Measurements from ENCODE around the gene GMPPA. TPM values are rescaled to one million over a fixed set of nuclear protein-coding genes. Genes with fewer than 3 reads are reported as not detected.

The GMPPA gene
- total RNA-seq, 2 experiments from 2014 or later, result 37.1 to 37.4 TPM

DNA sequence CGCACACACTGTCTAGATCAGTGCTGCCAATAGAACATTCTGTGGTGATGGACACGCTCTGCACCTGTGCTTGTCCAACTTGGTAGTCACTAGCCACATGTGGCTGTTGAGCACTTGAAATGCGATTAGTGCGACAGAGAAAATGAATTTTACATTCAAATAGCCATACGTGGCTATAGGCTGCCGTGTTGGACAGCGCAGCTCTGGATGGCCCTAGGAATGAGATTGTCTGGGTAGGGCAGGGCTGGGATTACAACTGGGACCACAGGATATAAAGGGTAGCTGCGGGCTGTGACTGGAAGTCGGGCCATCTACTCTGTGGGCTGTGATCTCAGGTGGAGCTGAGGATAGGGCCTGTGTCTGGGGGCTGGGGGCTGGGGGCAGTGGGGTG is 20.8 kb downstream of the GMPPA start:
- Mint-ChIP-seq H3K27me3 (peaks cover 72% of the 10 kb centered on the region), H3K36me3 (no peaks in the 10 kb centered on the region), H3K9me3 (no peaks in the 10 kb centered on the region), H3K27ac (no peak overlapping the region), H3K4me1 (ENCODE audit: low read depth) (peaks cover 10% of the 10 kb centered on the region), H3K4me3 (no peak overlapping the region)
- intact Hi-C loops (cut with micrococcal nuclease), result no loop called here
- ChIA-PET CTCF (interaction anchor here (1.3 to 14.4 kb wide), 5 partner anchors 10 to 117 kb away, joined by 3 to 277 read pairs (median 13); partner anchors contain the start of gene GMPPA), POLR2A (no interaction called here)
- DNase-seq, result no peak

DNA sequence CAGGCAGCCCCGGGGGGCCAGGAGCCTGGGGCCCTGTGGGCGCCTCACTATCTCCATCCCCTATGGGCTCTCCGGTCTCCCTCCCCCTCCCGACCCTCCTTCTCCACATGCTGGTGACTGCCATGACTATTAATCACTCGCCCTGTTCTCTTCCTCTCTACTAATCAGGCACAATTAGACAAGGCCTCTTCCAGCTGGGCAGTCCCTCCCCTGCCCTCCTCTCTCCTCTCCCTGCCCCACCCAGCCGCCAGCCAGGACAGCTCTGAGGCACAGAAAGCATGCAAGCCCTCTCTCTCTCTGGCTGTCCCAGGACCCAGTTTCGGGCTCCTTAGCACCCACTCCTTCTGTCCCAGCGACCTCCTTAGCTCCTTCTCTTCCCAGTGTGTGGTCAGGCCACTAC is 21.4 kb downstream of the GMPPA start:
- Mint-ChIP-seq H3K9me3 (no peaks in the 10 kb centered on the region), H3K27ac (no peak overlapping the region), H3K27me3 (peaks cover 74% of the 10 kb centered on the region), H3K36me3 (no peaks in the 10 kb centered on the region), H3K4me1 (ENCODE audit: low read depth) (peaks cover 10% of the 10 kb centered on the region), H3K4me3 (no peak overlapping the region)
- CTCF ChIA-PET, result interaction anchor here (0.5 to 14.4 kb wide), 6 partner anchors 9 to 118 kb away, joined by 3 to 277 read pairs (median 8); partner anchors contain the start of gene GMPPA
- POLR2A ChIA-PET, result no interaction called here
- intact Hi-C loops (cut with micrococcal nuclease), result no loop called here
- no peak for DNase-seq

DNA sequence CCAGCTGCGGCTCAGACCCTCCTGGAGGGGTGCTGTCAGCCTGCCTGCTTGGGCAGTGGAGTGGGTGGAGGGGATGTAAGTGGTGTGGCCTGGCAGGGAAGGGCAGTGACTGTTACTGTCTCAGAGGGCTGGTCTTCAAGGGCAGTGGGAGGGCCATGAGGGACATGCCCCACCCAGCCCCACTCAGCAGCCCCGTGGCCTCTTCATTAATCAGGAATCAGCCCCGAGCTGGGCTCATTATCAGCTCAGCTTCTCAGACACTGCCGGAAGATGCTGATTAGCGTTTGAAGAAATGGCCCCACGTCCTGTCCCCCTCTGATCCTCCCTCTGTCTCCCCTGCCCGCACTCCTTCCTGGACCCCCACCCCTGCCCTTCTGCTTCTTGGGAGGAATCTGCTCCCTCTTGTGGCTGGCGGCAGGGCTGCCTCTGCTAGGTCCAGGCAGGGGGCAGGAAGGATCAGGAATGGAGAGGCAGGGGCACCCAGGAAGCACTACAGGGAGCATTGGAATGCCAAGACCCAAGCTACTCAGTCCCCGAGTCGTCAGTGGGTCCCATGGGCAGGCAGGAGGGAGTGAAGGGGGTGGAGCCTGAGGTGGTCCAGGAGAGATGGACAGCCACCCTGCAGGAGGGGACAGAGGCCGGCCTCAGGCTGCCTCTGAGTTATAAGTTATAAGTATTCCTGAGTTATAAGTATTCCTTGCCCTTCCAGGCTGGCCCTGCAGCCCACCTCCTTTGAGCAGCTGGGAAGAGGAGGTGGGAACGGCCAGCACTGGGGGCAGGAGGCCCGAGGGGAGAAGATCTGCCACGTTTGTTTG is 22.6 kb downstream of the GMPPA start:
- Mint-ChIP-seq H3K27me3 (peaks cover 73% of the 10 kb centered on the region), H3K4me3 (no peak overlapping the region), H3K36me3 (no peaks in the 10 kb centered on the region), H3K9me3 (no peaks in the 10 kb centered on the region), H3K4me1 (ENCODE audit: low read depth) (peaks cover 10% of the 10 kb centered on the region), H3K27ac (no peak overlapping the region)
- intact Hi-C loops (cut with micrococcal nuclease), result no loop called here
- no peak for DNase-seq
- CTCF ChIA-PET, result interaction anchor here (0.5 to 14.4 kb wide), 6 partner anchors 8 to 119 kb away, joined by 3 to 277 read pairs (median 10); partner anchors contain the start of gene GMPPA
- POLR2A ChIA-PET, result interaction anchor here (1.2 kb wide), 1 partner anchor 25 kb away, joined by 4 read pairs; no protein-coding TSS in a partner anchor

DNA sequence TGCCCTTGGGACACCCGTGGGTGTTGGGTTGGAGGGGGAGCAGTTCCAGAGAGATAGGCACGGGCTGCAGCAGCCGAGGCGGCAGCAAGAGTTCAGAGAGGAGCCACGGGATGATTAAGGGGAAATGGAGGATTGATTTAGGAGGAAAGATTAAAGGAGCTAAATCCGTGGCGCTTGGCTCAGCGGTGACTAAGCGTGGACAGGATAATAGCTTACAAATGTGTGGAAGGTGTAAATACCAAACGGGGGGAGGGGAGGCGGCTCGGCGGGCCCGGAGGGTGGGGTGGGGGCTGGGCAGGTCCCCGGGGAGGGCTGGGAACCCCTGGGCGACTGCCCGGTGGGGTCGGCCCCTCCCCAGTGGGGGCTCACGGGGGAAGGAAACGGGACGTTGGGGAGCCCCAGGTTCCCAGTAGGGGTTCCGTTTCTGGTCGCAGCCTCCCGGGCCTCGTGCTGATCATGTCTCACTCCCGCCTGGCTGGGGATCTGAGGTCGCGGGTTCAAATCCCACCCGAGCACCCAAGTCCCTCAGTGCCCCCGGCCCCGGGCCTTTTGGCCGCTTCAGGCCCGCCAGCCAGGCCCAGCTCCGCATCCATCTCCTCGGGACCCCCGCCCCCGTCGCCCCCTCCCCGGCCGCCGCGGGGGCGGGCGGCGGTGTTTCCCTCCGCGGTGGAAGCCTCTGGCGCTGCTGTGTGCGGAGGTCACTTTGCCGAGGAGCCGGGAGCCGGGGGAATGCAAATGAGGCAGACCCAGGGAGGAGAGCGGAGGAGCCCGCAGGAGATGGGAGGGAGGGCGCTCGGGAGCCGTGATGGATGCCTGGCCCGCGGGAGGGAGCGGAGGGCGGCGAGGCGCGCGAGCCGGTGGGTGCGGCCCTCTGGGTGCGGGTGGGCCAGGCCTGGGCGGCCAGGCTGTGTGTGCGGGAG is 23.7 kb downstream of the GMPPA start:
- Mint-ChIP-seq H3K4me1 (ENCODE audit: low read depth) (peaks cover 10% of the 10 kb centered on the region), H3K36me3 (no peaks in the 10 kb centered on the region), H3K27ac (no peak overlapping the region), H3K9me3 (no peaks in the 10 kb centered on the region), H3K4me3 (no peak overlapping the region), H3K27me3 (peaks cover 74% of the 10 kb centered on the region)
- ChIA-PET CTCF (interaction anchor here (0.5 to 14.4 kb wide), 3 partner anchors 7 to 26 kb away, joined by 7 to 277 read pairs (median 76); partner anchors contain the start of gene GMPPA), POLR2A (interaction anchor here (1.2 kb wide), 1 partner anchor 26 kb away, joined by 4 read pairs; no protein-coding TSS in a partner anchor)
- intact Hi-C loops (cut with micrococcal nuclease), result no loop called here
- no peak for DNase-seq

DNA sequence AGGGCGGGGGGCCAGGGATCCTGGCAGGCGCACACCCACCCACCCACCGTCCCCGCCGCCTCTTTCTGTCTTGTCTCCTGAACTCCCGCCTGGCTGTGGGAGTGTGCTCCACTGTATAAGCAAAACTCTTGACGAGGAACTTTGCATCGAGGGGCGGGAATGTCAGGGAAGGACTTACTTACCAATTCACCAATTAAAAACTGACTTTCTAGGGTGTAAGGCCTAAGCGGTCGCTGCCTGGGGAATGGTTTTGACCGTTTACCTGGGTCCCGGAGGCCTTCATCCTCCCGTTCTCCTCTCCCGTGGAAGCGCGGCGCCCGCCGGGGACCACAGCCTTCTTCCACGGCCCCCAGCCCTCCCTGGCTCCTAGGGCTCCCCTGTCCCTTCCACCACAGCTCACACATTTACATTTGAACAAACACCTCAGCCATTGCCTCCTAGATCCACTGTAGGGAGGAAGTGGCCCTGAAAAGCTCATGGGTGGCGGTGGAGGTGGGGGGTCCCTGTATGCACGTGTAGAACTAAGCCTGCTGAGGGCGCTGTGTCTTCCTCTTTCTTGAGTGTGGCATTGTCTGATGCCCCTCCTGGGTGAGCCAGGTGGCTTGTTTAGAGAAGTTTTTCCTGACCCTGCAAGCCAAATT is 24.5 kb downstream of the GMPPA start:
- Mint-ChIP-seq H3K4me3 (no peak overlapping the region), H3K27me3 (peaks cover 73% of the 10 kb centered on the region), H3K36me3 (no peaks in the 10 kb centered on the region), H3K27ac (no peak overlapping the region), H3K4me1 (ENCODE audit: low read depth) (peaks cover 10% of the 10 kb centered on the region), H3K9me3 (no peaks in the 10 kb centered on the region)
- intact Hi-C loops (cut with micrococcal nuclease), result no loop called here
- no peak for DNase-seq
- ChIA-PET CTCF (interaction anchor here (14.4 kb wide), 1 partner anchor 27 kb away, joined by 277 read pairs; the partner anchor contains the start of gene GMPPA), POLR2A (no interaction called here)

DNA sequence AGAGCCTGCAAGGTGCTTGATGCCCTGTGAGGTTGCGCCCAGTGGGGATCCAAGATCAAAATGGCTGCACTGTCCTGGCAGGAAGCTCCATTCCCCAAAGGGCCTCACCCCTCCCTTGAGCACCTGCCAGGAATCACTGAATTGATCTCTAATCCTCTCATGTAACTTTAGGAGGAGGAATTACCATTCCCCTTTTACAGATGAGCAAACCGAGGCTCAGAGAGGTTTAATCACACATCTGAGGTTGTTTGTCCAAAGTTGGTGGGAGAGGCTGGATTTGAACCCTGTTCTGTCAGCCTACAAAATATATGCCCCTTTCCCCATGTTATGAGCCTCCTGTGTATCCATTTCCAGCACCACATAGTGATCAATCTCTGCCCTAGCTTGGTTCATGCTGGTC is 26.1 kb downstream of the GMPPA start:
- DNase-seq, result no peak
- Mint-ChIP-seq H3K36me3 (no peaks in the 10 kb centered on the region), H3K9me3 (no peaks in the 10 kb centered on the region), H3K4me1 (ENCODE audit: low read depth) (peaks cover 10% of the 10 kb centered on the region), H3K27me3 (peaks cover 77% of the 10 kb centered on the region), H3K4me3 (no peak overlapping the region), H3K27ac (no peak overlapping the region)
- intact Hi-C loops (cut with micrococcal nuclease), result no loop called here
- POLR2A ChIA-PET, result no interaction called here
- CTCF ChIA-PET, result interaction anchor here (0.6 to 14.4 kb wide), 2 partner anchors 17 to 29 kb away, joined by 3 to 277 read pairs; partner anchors contain the start of gene GMPPA

DNA sequence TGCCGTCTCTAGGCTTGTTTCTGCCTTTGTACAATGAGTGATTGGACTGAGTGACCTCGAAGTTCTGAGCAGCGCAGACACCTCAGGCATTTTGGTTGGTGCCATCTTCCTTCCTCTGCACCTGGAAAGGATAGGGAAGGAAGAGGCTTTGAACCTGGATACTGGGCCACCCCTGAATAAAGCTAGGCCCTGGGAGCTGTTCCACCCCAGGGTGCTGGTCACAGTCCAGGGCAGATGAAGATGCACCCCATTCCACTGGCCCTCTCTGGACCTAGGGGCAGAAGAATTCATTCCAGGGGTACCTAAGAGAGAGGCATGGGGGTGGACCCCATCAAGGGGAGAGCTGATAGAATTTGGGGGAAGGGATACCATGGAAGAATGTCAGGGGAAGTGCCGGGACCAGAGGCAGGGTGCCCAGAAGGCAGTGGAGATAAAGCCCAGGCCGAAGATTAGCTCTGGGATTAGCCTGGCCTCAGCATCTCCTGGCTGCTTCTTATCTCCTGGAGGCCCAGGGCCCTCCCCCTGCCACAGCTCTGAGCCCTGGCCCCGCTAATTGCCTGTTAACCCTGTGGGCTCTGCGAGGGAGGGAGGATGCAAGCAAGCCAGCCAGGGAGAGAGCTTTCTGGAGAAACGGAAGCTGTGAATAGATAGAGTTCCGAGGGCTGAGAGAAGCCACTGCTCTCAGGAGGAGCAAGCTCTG is 27.0 kb downstream of the GMPPA start:
- Mint-ChIP-seq H3K4me1 (ENCODE audit: low read depth) (peaks cover 10% of the 10 kb centered on the region), H3K27ac (no peak overlapping the region), H3K4me3 (no peak overlapping the region), H3K9me3 (no peaks in the 10 kb centered on the region), H3K36me3 (no peaks in the 10 kb centered on the region), H3K27me3 (peaks cover 79% of the 10 kb centered on the region)
- CTCF ChIA-PET, result interaction anchor here (0.8 to 14.4 kb wide), 6 partner anchors 17 to 122 kb away, joined by 3 to 277 read pairs (median 36); partner anchors contain the start of gene GMPPA
- no peak for DNase-seq
- POLR2A ChIA-PET, result no interaction called here
- intact Hi-C loops (cut with micrococcal nuclease), result no loop called here

DNA sequence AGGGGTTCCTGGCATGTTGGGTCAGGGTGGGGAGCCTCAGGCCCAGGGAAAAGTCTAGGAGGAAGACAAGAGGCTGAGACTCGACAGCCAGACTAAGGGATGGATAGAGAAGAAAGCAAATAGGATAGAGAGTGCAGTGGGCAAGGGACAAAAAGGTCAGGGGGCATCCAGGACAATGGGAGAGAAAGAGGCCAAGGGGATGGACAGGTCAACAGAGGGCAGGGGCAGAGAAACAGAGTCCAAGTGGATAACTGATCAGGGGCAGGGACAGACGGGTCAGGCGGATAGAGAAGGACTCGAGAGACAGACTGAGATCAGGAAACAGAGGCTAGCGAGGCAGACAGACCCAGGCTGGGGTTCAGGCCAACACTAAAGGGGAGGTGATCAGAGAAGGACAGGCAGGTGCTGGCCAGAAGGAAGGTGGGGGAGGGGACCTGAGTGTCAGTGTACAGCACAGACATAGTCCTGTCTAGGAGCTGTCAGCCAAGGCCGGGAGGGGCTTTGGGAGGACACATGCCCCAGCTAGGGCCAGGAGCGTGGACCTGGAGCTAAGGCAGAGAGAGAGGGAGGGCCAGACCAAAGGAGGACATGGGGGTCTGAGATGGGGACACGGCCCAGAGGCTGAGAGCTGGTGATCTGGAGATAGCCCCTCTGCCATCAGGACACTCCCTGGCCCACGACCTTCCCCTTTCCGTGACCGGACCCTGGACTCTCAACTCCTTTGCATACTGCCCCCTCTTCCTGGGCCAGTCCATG is 27.8 kb downstream of the GMPPA start:
- Mint-ChIP-seq H3K9me3 (no peaks in the 10 kb centered on the region), H3K4me1 (ENCODE audit: low read depth) (peaks cover 10% of the 10 kb centered on the region), H3K27ac (no peak overlapping the region), H3K27me3 (peaks cover 78% of the 10 kb centered on the region), H3K4me3 (no peak overlapping the region), H3K36me3 (no peaks in the 10 kb centered on the region)
- ChIA-PET POLR2A (no interaction called here), CTCF (interaction anchor here (0.8 to 14.4 kb wide), 7 partner anchors 18 to 123 kb away, joined by 3 to 277 read pairs (median 69); partner anchors contain the start of gene GMPPA)
- no peak for DNase-seq
- intact Hi-C loops (cut with micrococcal nuclease), result no loop called here

DNA sequence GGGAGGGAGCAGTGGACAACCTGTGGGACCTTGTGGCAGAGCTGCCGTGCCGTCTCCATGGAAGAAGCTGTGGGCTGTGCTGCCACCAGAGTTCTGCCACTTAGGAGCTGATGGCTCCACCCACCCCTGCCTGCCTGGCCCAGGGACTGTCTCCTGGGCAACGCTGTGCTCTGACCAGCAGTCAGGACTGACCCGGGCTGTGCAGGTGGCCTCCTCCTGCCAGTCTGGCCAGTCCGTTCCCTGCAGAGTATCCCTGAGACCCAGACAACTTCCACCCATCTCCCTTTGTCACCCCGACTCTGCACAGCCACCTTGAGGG is 28.3 kb downstream of the GMPPA start:
- ChIA-PET CTCF (interaction anchor here (4.3 to 14.4 kb wide), 5 partner anchors 11 to 124 kb away, joined by 69 to 277 read pairs (median 95); partner anchors contain the start of genes ASIC4 and GMPPA), POLR2A (no interaction called here)
- H3K27ac Mint-ChIP-seq, result no peak overlapping the region
- DNase-seq, result no peak
- intact Hi-C loops (cut with micrococcal nuclease), result no loop called here
- H3K4me1 Mint-ChIP-seq (ENCODE audit: low read depth), result peaks cover 5% of the 10 kb centered on the region
- no peaks in the 10 kb centered on the region for H3K9me3 Mint-ChIP-seq
- no peak overlapping the region for H3K4me3 Mint-ChIP-seq
- H3K27me3 Mint-ChIP-seq, result peaks cover 75% of the 10 kb centered on the region
- H3K36me3 Mint-ChIP-seq, result no peaks in the 10 kb centered on the region

DNA sequence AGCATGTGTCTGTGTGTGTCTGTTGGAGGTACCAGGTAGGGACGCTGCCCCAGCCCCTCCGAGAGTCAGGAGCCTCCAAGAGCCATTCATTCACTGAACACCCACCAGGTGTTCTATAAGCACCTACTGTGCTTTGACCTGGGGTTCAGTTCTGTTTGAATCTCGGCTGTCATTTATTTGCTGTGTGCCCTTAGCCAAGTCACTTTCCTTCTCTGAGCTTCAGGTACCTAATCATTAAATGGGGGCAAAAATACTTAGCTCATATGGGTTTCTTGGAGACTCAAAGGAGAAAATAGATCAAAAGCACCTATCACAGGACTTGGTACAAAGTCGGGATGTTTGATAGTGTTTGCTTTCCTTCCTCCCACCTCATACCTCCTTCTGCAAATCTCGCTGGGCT is 28.8 kb downstream of the GMPPA start:
- H3K4me1 Mint-ChIP-seq (ENCODE audit: low read depth), result peaks cover 4% of the 10 kb centered on the region
- ChIA-PET POLR2A (no interaction called here), CTCF (interaction anchor here (0.8 to 14.4 kb wide), 7 partner anchors 11 to 124 kb away, joined by 3 to 277 read pairs (median 76); partner anchors contain the start of genes ASIC4 and GMPPA)

More for the DNA sequence above, 28.8 kb downstream of the GMPPA start:
- H3K4me3 Mint-ChIP-seq, result no peak overlapping the region
- H3K27me3 Mint-ChIP-seq, result peaks cover 74% of the 10 kb centered on the region
- intact Hi-C loops (cut with micrococcal nuclease), result no loop called here
- no peaks in the 10 kb centered on the region for H3K9me3 Mint-ChIP-seq
- no peak for DNase-seq
- H3K27ac Mint-ChIP-seq, result no peak overlapping the region
- no peaks in the 10 kb centered on the region for H3K36me3 Mint-ChIP-seq

Measured in activated CD4-positive, alpha-beta memory T cell treated with anti-CD3 and anti-CD28 coated beads for 36 hours (primary cell).